Activated CD4-positive, alpha-beta T cell treated with anti-CD3 and anti-CD28 coated beads, Interleukin-2, amount 50 U/mL, for 4 hours (primary cell): ENCODE data around the gene PPP2R5D.
"Not testable (repeated sequence)": the region's sequence is repeated elsewhere in the genome, so short reads cannot be mapped to it uniquely, and the experiment has no call there.

Experiments
- DNase-seq, 2 experiments: peaks; one replicate each; pipeline ENCODE4 v3.0.0-alpha.2; 2020

PPP2R5D gene

DNA sequence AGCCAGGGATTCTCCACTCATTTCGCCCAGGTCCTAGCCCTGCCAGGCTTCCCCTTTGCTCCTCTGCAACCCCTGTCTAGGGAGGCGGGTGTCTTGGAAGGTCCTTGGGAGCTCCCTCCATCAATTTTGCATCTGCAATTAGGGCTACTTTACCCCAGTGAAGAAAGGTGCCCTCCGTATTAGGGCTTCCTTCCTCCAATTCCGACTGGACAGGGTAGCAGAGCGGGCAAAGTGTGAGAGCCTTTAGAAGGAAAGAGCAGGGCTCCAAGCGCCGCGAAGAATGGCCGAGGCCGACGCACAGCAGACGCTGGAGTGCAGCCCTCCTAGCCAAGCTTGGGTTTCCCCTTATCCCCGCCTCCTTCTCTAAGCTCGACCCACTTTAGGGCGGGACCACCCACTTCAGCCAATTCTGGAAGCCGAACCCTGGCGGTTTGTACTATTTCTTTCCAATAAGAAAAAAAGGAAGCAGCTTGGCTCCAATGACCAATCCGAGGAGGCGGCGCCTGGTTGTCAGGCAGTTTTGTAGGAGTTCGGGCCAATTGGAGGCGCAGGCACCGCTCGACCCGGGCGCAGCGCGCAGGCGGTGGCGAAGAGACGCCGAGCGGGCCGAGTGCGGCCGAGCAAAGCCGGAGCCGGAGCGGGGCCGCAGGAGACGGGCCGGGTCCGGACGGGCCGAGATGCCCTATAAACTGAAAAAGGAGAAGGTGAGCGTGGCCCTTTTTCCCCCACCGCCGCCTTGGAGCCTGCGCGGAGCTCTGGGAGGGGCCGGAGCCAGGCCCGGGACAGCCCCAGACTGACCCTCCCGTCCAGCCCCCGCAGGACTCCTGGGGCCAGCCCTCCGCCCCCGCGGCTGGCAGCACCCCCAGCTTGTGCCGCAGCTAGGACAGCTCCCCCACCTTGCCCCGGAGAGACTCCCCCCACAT lies at the start of gene PPP2R5D:
PPP2R5D (plus strand) TSS at position 570 of the 923 bp plus-strand sequence; CDS start at position 678, 108 bp downstream.
- DNase-seq, result peak; percentile 97 to 98

DNA sequence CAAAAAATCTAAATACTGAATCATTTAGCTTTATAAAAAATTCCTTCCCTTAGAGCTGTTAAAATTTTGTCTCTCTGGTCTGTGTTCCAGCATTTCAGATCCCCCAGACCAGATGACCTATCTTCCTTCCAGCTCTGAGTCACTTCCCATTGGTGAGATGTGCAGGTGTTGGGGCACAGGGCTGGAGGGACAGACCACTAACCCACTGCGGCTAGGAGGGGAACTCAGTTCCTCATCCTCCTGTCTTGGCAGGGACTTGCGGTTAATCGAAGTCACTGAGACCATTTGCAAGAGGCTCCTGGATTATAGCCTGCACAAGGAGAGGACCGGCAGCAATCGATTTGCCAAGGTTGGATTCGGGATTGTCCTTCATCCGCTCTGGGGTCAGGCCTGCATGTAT lies 49.0 kb upstream of the PPP2R5D start:
- no peak for DNase-seq

DNA sequence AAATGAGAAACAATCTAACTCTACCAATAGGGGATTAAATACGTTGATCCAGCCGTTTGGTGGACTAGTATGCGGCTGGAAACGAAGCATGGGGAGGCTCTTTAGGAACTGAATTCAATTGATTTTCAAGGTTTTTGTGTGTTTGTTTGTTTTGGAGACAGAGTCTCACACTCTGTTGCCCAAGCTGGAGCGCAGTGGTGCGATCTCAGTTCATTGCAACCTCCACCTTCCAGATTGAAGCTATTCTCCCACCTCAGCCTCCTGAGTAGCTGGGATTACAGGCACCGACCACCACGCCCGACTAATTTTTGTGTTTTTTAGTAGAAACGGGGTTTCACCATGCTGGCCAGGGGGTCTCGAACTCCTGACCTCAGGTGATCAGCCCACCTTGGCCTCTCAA lies 48.0 kb upstream of the PPP2R5D start:
- DNase-seq, result no peak

DNA sequence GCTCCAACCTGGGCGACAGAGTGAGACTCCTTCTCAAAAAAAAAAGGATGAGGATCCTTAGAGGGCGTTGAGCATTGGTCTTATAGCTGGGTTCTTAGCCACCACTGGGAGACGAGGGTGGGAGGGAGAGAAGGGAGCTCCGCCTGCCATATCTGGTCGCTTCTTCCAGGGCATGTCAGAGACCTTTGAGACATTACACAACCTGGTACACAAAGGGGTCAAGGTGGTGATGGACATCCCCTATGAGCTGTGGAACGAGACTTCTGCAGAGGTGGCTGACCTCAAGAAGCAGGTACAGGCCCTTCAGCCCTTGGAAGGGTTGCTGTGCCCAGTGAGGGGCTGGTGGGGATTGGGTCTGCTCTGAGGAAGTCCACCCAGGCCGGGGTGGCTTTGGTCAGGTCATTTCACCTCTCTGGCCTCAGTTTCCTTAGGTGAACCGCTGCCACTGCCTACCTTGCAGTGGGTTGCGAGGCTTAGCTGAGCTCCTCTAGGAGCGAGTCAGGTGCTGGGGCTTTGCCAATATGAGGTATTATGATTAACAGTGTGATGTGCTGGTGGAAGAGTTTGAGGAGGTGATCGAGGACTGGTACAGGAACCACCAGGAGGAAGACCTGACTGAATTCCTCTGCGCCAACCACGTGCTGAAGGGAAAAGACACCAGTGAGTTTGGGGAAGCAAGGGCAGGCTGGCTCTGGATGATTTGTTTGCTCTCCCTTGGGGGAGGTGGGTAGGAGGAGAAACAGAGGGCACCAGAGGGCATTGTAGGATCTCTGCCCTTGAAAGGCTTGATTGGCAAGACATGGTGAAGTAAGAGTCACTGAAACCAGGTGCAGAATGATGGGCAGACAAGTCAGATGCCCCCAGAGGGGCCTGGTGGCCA lies 46.6 kb upstream of the PPP2R5D start:
- DNase-seq, result no peak

DNA sequence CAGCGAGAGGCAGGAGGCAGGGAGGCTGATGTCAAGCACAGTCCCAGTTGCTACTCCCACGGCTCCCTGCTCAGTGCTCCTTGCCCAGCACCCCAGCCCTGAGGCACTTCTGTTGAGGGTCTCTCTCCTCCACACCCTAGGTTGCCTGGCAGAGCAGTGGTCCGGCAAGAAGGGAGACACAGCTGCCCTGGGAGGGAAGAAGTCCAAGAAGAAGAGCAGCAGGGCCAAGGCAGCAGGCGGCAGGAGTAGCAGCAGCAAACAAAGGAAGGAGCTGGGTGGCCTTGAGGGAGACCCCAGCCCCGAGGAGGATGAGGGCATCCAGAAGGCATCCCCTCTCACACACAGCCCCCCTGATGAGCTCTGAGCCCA lies 46.0 kb upstream of the PPP2R5D start:
- no peak for DNase-seq

DNA sequence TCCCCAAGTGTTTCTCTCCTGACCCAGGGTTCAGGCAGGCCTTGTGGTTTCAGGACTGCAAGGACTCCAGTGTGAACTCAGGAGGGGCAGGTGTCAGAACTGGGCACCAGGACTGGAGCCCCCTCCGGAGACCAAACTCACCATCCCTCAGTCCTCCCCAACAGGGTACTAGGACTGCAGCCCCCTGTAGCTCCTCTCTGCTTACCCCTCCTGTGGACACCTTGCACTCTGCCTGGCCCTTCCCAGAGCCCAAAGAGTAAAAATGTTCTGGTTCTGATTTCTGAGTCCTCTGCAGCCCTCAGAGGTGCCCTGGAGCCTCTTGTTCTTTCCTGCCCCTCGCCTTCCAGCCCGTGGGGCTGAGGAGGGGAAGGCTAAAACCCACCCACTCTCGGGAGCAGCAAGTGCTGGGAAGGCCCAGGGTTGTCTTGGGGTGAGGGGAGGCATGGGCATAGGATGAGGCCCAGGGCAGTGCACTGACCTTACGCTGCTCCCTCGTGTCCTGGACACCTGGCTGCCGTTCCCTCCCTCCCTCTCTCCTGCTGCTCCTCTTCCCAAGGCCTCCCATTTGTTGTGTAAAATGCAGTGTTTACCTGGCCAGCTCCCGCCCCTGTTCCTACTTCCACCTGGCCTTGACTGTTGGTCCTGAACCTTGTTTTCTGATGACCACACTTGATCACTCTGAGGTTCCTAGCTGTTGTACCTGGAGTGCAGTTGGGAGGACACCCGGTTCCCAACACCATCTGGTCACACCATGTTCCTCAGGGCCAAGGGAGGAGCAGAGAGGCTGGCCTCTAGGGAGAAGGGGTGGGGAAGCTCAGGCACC lies 45.2 kb upstream of the PPP2R5D start:
- no peak for DNase-seq

DNA sequence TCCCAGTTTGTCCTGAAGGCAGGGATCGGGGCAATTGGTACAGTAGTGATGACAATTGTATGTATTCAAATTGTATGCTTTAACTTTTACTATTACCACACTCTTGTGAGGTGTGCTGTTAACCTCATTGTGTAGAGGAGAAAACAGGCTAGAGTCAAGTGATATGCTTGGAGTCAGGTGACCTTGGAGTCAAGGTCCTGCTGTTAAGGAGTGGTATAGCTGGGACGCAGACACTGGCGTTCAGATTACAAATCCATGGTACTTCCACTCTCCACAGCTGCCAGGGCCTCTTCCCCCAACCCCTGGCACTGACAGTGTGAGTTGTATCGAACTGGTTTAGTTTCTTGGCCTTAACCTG lies 44.6 kb upstream of the PPP2R5D start:
- no peak for DNase-seq

DNA sequence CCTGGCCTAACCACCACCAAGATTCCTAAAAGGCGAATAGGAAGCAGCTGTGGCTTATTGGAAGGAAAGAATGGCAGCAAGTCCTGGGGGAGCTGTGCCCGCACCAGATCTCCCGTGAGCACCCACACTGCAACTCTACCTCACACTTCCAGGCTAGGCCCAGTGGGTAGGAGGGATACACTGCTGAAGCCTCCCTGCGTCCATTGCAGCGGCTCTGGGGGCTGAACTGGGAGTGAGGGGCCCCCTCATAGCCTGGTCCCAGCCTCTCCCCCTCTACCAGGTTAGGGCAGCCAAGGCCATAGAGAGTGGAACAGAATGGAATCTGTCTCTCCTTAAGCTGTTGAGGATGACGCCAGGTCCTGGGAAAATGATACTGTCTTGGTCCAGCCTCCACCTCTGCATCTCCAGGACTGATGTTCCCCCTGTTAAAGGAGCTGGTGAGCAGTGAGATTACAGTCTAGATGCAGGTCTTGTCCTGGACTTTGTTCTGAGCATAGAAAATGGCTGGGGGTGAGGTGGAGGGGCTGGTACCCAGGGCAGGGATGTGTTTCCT lies 43.8 kb upstream of the PPP2R5D start:
- DNase-seq, result no peak

DNA sequence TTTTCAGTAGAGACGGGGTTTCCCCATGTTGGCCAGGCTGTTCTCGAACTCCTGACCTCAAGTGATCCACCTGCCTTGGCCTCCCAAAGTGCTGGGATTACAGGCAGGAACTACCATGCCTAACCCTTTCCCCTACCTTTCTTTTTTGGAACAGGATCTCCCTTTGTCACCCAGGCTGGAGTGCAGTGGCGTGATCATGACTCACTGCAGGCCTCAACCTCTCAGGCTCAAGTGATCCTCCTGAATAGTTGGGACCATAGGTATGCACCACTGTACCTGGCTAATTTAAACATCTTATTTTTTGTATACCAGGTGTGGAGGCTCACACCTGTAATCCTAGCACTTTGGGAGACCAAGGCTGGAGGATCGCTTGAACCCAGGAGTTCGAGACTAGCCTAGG lies 43.0 kb upstream of the PPP2R5D start:
- not testable (repeated sequence) for DNase-seq

DNA sequence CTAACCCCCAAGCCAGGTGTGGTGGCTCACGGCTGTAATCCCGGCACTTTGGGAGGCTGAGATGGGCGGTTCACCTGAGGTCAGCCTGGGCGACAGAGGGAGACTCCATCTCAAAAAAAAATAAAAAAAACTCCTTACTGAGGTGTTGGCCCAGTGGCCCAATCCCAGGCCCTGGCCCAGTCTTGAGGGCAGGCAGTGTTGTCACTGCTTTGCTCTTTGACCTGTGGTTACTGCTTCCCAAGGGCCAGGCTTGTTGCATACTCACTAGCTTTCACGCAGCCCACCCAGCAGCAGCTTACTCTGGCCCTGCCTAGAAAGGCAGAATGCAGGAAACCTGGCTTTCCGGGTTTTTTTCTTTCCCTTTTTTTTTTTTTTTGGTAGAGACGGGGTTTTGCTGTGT lies 41.9 kb upstream of the PPP2R5D start:
- no peak for DNase-seq

DNA sequence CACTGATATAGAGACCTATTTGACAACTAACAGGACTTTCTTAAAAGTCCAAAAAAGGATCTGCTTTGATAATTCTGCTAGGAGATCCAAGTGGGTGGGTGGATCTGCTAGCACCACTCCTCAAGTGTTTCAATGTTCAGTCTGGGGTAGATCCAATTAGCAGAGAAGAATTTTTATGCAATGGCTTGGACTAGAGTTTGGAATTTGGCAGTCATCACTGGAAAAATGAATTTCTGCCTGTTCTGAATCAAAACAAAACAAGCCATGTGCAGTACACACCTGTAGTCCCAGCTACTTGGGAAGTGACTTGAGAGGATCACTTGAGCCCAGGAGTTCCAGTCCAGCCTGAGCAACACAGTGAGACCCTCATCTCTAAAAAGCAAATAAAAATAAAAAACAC lies 36.4 kb upstream of the PPP2R5D start:
- DNase-seq, result no peak

DNA sequence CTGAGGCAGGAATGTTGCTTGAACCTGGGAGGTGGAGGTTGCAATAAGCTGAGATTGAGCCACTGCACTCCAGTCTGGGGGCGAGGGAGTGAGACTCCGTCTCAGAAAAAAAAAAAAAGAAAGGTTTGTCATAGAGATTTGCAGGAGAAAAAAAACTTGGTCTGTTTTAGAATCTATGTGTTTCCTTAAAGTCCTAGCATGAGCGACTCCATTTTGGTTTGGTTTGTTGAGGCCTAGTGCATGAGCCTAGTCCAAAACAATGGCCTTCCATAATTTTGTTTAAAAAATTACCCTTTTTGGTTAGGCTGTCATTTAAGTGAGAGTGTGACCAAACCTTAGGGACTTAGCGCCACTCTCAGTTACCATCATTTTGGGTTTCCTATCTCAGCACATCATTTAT lies 32.0 kb upstream of the PPP2R5D start:
- no peak for DNase-seq

DNA sequence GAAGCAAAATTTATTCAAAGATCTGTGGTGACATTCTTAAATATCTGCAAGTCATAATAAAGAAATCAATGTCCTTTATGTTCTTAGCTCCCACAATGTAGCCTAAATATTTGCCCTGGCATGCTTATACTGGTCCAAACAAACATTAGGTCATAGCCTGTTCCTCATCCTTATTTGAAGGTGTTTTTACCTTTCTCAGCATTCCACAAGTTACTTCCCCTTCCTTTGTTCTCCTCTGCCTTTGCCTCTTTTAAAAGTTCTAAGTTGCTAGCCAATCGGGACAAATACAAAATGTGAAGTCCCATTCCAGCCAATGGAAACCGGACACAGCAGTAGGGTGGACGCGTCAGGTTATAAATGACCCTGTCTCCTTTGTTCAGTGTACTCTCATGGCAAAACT lies 30.0 kb upstream of the PPP2R5D start:
- not testable (repeated sequence) for DNase-seq

DNA sequence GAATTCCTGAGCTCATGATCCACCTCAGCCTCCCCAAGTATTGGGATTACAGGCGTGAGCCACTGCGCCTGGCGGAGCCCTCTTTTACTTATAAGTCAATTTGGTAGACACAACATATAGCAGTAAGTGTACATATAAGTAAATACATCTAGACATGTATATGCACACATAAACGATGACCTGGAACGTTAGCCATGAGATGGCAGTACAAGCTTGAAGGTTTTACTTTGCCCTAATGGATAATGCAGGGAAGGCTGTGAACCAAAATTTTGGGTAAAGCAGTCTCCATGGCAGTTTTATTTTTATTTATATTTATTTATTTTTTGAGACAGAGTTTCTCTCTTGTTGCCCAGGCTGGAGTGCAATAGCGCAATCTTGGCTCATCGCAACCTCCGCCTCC lies 26.2 kb upstream of the PPP2R5D start:
- DNase-seq, result no peak

DNA sequence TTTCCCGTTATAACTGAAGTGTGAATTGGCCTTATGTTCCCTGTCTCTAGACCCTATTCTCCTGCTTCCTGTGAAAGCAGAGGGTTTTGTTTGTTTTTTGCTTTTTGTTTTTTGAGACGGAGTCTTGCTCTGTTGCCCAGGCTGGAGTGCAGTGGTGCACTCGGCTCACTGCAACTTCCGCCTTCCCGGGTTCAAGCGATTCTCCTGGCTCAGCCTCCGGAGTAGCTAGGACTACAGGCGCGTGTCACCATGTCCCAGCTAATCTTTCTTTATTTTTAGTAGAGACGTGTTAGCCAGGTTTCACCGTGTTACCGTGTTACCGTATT lies 24.5 kb upstream of the PPP2R5D start:
- no peak for DNase-seq

DNA sequence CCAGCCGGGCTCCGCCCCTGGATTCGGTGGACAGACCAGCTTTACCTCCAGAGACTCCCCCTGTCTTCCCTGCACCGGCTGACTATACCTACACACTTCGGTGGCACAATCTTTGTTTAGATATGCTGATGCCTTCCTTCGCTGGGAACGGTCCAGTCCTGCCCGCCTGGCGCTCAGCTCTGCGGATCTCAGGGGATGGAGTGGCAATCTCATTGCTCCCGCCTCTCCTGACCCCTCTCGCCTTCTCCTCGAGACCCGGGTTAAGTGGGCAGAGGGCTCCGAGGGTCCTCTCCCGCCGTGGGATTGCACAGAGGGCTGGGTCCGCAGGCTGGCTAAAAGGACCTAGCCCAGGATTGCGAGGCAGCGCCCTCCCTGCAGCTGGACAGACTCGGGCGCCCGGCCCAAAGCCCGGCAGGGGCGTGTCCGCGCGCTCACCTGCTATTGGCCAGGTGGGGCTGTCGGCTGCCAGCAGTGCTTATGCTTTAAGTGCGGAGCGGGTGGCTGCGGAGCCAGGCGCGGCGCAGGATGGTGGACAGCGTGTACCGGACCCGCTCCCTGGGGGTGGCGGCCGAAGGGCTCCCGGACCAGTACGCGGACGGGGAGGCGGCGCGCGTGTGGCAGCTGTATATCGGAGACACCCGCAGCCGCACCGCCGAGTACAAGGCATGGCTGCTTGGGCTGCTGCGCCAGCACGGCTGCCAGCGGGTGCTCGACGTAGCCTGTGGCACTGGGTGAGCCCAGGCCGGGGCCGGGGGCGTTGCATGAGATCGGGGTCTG lies 23.9 kb upstream of the PPP2R5D start, which contains the start of gene GNMT:
GNMT (plus strand) TSS at position 512 of the 777 bp plus-strand sequence; CDS start at position 526, 14 bp downstream.
- DNase-seq, result peak; percentile 12 to 15

DNA sequence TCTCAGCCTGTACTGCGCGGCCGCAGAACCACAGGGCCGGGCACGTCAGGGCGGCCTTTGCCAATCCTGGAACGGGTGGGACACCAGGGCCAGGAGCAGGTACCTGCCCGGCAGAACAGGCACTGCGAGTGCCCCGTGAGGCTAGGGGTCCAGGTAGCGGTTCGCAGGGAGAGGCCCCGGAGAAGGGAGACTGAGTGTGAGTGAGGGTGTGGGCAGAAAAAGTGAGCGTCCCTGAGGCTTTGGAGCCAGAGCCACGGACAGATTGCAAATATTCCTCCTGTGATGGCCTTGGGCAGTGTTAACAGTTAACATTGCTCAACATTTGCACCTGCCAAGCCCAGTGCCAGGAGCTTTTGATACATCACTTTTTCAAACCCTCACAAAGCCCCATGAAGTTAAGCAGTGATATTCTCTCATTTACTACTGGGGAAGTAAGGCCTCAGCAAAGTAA lies 23.3 kb upstream of the PPP2R5D start:
- no peak for DNase-seq

DNA sequence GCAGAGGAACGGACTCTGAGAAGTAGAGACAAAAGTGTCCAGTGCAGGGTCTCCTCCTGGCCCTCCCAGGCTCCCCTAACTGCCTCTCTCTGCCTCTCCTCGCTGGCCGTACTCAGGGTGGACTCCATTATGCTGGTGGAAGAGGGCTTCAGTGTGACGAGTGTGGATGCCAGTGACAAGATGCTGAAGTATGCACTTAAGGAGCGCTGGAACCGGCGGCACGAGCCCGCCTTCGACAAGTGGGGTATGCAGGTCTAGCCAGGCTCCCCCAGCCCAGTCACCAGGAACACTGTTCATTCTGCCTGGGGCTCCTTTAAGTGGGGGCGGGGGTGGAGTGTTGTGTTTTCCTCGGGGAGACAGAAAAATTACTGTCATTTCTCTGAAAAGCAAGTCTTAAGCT lies 22.3 kb upstream of the PPP2R5D start:
- no peak for DNase-seq

DNA sequence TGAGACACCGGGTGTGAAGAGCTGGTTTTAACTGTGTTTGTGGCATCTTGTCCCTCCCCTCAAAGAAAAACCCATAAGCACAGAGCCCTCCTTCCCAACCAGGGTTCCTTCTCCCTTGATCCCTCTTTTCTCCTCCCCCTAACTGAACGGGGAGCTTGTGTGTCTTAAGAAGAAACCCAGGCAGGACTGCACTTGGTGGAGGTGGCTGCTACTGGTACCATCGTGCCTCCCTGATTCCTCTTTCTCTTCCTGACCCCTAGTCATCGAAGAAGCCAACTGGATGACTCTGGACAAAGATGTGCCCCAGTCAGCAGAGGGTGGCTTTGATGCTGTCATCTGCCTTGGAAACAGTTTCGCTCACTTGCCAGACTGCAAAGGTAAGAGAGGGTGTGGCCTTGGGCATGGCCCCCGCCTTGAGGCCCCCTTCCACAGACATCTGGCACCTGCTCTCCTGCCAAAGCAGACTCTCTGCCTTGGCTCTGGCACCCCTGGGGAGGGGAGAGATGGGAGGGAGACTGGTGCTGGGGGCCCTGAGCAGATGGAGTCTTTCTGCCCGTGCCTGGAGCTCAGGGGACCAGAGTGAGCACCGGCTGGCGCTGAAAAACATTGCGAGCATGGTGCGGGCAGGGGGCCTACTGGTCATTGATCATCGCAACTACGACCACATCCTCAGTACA lies 21.7 kb upstream of the PPP2R5D start:
- no peak for DNase-seq

DNA sequence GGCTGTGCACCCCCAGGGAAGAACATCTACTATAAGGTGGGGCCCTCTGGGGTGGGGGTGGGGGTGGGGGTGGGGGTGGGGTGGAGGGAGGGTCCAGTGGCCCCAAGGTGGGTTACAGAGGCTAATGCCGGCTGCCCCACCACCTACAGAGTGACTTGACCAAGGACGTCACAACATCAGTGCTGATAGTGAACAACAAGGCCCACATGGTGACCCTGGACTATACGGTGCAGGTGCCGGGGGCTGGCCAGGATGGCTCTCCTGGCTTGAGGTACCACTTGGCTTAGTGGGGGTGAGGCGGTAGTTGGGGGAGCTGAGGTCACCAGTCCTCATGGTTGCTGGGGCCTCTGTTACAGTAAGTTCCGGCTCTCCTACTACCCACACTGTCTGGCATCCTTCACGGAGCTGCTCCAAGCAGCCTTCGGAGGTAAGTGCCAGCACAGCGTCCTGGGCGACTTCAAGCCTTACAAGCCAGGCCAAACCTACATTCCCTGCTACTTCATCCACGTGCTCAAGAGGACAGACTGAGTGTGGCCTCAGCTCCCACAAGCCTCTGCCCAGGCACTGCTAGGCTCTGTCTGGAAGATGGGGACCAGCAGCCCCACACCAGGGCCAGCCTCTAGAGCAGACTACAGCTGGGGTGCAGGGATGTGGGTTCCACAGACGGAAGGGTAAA lies 21.1 kb upstream of the PPP2R5D start:
- DNase-seq, result no peak
